Measurements from ENCODE around the gene SHC2. TPM values are rescaled to one million over a fixed set of nuclear protein-coding genes. Genes with fewer than 3 reads are reported as not detected.
"Not testable (repeated sequence)": the region's sequence is repeated elsewhere in the genome, so short reads cannot be mapped to it uniquely, and the experiment has no call there.

SHC2 gene
- total RNA-seq, 2 donors from 2014 or later = 21.0 to 21.9 TPM

DNA sequence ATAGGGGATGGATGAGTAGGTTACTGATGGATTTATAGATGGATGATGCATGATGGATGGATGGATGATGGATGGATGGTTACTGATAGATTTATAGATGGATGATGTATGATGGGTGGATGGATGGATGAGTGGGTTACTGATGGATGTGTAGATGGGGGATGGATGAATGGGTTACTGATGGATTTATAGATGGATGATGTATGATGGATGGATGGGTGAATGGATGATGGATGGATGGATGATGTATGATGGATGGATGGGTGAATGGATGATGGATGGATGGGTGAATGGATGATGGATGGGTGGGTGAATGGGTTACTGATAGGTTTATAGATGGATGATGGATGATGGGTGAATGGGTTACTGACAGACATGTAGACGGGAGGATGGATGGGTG lies 45.5 kb downstream of the SHC2 start:
- intact Hi-C loops (cut with DNase I) = no loop called here
- DNase-seq (ENCODE audit: low spot score) = no peak

DNA sequence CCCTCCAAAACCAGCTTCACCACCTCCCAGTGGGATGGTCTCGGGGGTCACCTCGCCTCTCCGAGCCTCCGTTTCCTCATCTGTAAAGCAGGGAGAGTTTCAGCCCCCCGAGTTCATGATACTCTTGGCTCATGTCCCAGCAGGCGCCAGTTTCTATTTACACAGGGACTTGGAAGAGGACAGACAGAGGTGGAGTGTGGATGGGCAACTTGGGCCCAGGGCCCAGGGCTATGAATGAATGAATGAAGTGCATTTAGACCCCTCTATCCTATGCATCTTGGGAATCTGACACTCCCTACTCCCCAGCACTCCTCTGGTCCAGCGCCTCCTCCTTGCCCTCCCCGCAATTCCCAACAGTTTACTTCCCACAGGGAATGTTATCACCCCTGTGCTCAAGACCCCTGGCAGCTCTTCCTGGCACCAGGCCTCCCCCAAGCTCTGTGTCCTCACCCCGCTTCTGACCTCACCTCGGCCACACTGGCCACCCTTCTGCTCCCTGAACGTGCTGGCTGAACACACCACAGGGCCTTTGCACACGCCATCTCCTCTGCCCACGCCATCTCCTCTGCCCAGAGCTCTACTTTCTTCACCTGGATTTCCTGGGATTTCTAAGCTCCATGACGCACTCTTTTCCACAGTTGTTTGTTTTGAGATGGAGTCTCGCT lies 46.9 kb downstream of the SHC2 start:
- DNase-seq (ENCODE audit: low spot score) = peak; percentile 71
- intact Hi-C loops (cut with DNase I) = no loop called here

DNA sequence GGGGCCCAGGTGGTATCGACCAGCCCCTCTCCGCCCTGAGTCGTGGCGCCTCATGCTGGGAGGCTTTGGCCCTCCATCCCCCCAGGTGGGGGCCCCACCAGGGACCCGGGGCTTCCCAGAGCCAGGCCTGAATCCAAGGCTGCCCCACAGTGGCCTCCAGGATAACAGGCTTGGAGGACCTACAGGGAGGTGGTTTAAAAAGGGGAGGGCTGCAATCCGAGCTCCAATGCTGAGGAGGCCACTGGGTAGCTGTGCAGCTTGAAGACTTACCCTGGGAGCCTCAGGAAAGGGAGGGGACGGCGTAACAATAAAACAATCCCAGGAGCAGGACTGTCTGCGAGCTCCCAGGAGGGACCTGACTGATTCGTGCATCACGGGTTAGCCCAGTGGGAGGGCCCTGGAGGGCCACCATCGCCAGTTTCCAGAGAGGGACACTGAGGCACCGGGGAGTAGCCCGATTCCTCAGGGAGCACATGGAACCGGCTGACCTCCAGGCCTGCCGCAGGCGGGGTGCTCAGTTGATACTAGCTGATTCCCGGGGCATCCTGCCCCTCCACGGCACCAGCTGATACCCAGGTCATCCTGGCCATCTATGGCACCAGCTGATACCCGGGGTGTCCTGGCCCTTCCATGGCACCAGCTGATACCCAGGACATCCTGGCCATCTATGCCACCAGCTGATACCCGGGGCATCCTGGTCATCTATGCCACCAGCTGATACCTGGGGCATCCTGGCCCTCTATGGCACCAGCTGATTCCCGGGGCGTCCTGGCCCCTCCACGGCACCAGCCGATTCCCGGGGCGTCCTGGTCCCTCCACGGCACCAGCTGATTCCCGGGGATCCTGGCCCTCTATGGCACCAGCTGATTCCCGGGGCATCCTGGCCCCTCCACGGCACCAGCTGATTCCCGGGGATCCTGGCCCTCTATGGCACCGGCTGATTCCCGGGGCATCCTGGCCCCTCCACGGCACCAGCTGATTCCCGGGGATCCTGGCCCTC lies 48.2 kb downstream of the SHC2 start:
- peak; percentile 58 for DNase-seq (ENCODE audit: low spot score)
- intact Hi-C loops (cut with DNase I) = no loop called here

DNA sequence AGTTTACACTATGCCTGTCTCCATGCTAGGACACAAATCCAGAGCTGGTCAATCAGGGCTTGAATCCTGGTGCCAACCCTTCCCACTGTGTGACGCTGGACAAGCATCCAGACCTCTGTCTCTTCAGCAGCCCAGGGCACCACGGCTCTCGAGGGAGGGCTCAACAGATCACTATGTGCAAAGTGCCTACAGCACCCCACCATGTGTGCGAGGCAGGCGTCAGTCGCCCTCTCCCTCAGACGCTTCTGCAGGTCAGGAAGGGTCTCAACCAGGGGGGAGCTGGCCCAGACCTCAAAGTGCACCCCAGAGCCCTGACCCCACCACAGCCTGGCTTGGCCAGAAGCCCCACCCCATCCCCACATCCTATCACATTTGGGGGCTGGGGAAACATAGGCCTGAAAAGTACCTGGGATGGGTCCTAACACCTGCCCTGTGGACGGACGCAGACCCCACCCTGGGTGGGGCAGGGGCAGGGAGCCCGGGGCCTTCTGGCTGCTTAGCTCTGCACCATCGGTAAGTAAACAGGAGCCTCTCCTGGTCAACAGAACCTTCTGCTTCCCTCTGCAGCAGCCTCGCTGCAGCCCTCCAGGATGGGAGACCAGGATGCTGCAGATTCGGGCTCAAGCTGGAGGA lies 49.0 kb downstream of the SHC2 start:
- DNase-seq (ENCODE audit: low spot score) = peak; percentile 64
- intact Hi-C loops (cut with DNase I) = no loop called here

DNA sequence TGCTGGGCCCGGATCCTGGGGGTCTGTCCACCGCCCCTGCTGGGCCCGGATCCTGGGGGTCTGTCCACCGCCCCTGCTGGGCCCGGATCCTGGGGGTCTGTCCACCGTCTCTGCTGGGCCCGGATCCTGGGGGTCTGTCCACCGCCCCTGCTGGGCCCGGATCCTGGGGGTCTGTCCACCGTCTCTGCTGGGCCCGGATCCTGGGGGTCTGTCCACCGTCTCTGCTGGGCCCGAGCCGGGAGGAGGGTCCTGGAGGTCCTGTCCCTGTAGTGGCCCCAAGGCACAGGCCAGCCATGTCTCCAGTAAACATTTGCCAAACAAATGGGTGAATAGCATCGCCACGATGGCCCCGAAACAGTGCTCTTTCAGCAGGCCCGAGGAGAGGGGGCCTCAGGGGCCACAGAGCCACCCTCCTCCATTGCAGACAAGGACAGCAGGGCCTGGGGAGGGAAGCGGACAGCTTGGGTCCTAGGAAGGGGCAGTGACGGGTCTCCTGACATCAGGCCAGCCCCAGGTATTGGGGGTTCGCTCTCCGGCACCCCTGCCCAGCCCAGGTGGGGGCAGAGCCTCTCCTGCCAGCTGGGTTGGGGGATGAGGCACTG lies 49.6 kb downstream of the SHC2 start:
- intact Hi-C loops (cut with DNase I) = not testable (repeated sequence)
- DNase-seq (ENCODE audit: low spot score) = peak; percentile 72

DNA sequence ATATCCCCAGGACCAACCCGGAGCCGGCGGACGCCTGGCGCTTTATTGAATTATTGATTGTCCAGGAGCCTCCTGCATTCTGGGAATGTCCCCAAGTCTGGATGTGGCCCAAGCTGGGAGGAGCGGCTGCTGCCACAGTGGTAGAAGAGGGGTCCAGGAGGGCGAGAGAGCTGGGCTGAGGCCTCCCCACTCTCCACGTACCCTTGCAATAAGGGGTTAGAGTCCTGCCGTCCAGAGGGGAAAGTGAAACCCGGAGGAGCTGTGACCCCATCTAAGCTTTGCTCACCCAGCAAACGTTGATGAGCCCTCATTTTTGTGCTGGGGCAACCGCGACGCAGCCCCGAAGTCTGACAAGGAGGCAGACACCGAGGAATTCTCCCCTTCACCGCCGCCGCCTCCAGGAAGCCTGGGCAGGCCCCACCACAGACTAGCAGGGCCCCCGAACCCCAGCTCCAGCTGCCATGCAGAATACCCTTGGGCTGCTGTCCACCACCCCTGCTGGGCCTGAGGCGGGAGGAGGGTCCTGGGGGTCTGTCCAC lies 50.5 kb downstream of the SHC2 start:
- intact Hi-C loops (cut with DNase I) = no loop called here
- peak; percentile 80 for DNase-seq (ENCODE audit: low spot score)

DNA sequence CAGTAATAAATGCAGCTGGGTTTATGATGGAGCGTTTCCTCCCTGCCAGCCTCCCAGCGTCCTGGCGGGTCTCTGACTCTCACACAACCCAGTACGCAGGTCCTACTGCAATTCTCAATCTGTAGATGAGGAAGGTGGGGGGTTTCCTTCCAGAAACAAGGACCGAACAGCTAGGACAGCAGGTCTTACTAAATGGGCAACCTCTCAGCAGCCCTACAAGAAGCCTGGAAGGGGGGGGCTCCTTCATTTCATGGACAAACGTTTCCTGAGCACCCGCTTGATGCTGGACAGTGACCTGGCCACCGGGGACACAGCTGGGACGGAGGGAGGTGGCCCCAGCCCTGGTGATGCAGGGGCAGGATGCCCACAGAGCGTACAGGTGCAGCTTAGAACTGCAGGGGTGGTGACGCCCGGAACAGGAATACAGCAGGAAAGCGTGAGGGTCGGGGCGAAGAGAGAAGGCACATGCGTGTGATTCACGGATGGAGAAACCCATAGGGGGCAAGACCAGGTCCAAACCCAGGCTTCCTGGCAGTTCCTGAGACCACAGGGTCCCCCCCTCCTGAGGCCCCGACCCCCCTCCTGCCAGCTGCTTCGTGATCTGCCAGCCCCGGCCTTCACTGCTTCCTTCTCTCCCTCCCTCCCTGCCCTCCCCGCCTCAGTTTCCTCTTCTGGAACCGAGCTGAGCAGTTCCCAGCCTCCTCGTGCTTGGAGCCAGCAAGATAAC lies 51.2 kb downstream of the SHC2 start:
- intact Hi-C loops (cut with DNase I) = no loop called here
- DNase-seq (ENCODE audit: low spot score) = peak; percentile 77

DNA sequence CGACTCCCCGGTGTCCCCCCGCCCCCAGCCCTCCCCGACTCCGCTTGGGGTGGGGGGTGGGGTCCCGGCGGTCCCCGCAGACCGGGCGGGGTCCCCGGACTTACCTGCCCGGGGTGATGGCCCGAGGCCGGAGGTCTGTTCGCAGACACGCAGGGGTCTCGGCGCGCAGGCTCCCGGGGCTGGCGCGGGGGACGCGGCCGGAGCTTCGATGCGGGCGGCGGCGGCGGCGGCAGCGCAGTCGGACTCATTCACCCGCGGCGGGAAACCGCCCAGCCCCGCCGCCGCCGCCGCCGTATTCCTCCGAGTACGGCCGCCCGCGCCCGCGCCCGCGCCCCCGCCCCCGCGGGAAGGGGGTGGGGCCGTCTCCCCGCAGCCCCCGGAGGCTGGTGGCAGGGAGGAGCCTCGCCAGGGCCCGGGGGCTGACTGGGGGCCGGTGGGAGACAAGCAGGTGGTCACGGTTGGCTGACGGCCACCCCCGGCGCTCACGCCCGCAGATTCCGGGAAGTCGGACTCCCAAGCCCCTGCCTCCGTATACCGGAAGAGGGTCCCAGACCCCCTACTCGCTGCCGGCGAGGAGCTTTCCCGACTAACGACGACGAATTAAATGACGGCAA lies 51.8 kb downstream of the SHC2 start, which contains the start of gene C2CD4C:
Gene C2CD4C (minus strand): TSS at position 246 of the 614 bp plus-strand sequence. CDS start 786 bp downstream, outside the sequence.
- DNase-seq (ENCODE audit: low spot score) = peak; percentile 68
- intact Hi-C loops (cut with DNase I) = no loop called here

DNA sequence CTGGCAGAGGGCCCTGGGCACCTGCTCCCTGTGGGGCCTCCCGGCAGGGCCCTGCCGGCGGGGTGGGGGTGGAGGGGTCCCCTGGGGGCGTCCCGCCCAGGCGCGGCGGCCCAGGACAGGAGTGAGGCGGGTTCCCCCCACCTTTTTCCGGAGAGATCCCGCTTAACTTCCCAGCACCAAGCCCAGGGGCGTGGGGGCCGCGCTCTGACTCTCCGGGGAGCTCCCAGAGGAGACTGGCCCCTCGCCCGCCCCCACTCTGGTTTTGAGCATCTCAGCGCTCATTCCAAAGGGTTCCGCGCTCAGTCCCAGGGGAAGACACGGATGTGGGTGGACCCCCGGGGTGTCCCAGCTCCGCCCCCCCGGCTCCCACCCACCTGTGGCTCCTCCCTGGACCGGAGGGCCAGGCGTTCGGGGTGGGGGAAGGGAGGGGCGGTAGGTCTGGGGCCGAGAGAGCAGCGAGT lies 52.4 kb downstream of the SHC2 start:
- intact Hi-C loops (cut with DNase I) = no loop called here
- DNase-seq (ENCODE audit: low spot score) = peak; percentile 73

DNA sequence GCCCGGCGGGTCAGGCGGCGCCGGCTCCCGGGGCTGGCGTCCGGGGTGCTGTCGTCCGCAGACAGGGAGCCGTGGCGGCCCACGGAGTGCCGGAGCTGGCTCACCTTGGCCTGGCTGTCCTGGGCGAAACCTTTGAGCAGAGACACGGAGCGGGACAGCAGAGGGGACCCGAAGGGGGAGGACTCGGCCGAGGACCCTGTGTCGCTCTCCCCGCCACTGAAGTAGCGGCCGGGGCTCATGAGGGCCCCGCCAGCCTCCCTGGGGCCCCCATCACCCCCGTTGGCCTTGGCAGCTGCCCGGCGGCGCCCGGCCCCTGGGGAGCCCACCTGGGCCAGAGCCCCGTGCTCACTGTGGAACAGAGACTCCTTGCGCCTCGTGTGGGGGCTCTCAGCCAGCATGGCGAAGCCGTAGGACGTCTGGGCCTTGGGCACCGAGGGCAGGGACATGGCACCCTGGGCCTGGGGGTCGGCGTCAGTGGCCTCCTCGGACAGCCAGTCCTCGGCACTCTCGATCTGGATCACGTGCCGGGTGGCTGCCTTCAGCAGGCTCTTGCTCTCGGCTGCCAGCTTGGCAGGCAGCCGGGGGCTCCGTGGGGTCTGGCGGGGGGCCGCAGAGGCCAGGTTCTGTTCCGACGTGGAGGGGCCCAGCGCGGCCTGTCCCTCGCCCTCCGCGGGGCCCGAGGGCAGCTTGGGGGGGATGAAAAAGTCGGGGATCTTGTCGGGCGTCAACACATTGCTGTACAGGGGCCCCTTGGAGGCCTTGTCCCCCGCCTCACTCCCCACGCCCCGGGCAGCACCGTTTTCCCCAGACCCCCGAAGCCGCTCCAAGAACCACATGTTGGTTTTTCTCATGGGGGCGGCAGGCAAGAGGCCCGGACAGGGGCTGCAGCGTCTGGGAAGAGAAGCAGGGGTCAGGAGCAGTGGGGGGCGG lies 53.1 kb downstream of the SHC2 start:
- intact Hi-C loops (cut with DNase I) = no loop called here
- peak; percentile 67 for DNase-seq (ENCODE audit: low spot score)

DNA sequence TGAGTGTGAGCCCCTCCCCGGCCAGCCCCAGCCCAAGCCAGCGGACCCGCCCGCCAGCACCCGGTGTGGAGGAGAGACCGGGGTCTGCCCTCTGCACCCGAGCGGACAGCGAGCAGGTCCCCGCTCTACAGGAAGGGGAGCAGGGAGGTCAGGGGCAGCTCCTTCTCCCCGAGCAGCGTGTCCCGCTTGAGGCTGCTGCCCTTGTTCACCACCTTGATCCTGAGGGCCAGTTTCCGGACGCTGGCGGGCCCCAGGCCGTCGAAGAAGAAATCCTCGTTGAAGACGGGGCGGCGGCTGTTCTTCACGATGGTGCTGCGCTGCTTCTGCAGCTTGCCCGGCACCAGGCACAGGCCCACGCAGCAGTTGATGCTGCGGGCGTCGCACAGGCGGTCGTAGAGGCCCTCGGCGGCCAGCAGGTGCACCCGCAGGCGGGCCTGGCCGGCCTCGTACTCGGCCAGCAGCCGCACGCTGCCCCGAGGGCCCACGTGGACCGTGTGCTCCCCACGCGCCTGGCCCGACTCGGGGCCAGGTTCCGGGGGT lies 53.8 kb downstream of the SHC2 start:
- DNase-seq (ENCODE audit: low spot score) = peak; percentile 72

DNA sequence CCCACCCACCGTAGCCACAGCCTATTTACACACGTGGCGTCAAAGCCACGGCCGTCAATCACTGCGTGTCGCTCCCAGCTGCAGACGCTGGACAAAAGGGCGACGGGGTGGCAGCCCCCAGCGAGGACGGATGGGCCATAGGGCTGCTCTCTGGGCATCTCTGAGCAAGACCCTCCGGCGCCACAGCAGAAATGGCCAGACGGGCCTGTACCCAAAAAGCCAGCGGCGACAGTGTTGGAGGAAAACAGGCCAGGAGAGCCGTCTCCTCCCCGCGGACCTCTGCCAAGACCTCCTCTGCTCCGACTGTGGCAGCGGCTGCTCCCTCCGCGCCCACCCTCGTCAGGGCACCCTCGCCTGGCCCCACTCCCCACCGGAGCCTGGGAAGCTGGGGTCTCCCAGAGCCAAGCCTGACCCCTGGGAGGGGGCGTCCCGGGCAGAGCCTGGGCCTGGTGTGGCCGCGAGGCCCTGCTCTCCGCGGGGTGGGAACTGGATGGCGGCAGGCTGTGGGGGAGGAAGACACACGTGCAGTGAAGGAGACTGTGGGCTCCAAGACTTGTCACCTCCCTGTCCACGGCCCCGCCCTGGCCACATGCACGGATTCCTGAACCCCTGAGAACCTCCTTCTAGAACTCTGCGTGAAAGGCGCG lies 54.6 kb downstream of the SHC2 start:
- intact Hi-C loops (cut with DNase I) = no loop called here
- DNase-seq (ENCODE audit: low spot score) = peak; percentile 69

More for the DNA sequence above, 53.8 kb downstream of the SHC2 start:
- intact Hi-C loops (cut with DNase I) = no loop called here

DNA sequence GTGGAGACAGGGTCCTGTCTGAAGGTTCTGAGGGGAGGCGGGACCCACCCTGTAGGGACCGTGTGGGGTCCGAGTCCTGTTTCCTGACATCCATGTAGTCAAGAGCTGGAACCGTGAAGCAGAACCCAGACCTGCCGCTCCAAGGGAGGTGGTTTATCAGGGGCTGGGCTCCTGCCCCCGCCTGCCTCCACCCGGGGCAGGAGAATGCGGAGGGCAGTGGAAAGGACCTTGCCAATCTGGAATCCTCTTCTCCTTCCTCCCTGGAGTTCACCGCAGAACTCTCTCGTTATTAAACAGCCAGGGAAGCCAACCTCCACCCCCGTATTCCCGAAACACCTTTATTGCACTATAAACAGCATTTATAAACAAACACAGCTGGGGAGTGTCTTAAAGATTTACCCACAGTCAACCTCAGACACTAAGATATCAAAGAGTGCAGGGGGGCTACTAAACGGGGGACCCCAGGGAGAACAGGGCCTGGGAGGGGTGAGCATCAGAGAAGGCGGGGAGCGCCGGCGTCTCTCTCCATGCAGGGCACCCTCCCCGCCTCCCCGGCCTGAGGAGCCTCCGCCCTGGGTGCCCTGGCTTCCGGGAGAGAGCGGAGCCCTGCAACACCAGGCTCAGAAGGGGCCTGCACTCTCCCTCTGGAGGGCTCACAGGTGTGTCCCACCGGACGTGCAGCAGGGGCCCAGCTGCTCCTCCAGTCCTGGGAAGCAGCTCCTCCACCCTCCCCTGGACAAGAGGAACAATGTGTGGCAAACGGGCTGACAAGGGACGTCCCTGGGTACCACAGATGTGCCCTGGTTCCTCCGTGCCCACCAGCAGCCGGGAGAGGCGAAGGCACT lies 55.5 kb downstream of the SHC2 start:
- DNase-seq (ENCODE audit: low spot score) = peak; percentile 38

DNA sequence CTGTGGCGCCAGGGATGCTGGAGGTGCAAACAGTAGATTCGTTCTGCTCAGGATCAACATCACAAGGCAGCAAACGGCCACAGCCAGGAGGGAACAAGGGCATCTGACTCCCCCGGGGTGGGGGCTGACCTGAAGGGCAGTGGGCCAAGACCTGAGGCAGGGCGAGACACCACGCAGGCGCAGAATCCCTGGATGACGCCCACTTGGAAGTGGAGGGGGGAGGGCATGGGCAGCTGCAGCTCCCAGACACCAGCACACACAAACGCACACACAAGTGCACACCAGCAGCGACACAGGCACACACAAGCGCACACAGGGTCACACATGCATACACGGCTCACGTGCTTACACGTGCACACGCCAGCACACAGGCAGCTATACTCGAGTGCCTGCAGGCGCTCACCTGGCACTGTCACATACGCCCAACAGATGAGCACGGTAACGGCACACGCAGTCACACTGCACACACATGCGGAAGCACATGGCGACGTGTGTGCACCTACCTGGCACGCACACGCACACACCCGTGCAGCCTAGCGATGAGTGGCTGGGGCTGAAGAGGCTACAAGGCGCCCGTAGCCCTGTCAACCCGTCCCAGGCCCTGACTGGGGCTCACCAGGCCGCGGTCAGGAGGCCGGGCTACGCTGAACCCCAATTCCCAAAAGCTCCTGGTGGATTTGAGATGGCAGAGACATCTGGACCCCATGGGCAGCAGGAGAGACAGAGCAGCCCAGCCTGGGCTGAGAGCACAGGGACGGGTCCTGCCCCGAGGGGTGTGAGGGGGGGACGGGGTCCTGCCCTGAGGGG lies 57.4 kb downstream of the SHC2 start:
- intact Hi-C loops (cut with DNase I) = no loop called here
- peak; percentile 66 for DNase-seq (ENCODE audit: low spot score)

More for the DNA sequence above, 55.5 kb downstream of the SHC2 start:
- intact Hi-C loops (cut with DNase I) = no loop called here
